VCaP (cell line): Measurements from ENCODE around the gene CPT1C.

Experiments used
- H3K27ac ChIP-seq: fragments of 450-650 bp; 2 replicates; pipeline ENCODE4 v1.5.1; 2017
- TF ChIP-seq, protein P1 (sequence below): fragments of 450-650 bp; conservative IDR thresholded peaks from 2 replicates; pipeline ENCODE4 v1.5.1; 2017; ENCODE audit warnings: mild to moderate bottlenecking, moderate library complexity

Gene CPT1C

DNA sequence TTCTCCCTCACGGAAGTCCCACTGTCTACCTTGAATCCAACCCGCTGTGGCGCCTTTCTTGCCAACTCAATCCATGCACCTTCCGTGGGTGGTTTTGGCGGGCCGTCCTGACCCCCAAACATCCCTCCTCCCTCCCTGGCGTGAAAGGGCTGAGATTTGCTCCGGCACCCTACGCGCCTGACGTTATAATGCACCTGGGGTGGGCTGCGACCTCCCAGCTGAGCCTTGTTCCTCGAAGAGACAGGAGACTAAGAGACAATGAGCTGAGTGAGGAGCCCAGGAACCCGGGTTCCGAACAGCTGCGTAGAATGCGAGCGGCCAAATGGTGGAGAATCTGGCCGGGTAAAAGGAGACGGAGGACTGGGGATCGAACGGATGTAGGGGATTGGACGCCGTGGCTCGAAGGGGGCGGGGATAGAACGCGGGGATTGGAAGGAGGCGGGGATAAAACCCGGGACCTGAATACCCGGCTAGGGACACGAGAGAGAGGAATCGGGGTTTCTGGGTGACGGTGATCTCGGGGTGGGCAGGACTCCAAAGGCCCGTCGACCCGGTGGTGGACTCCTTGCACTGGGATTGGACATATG is at the start of gene CPT1C:
Gene CPT1C (plus strand): TSS at position 461 of the 587 bp plus-strand sequence. CDS start 1,137 bp downstream, outside the sequence.
- no peak within 1 kb of the TSS for H3K27ac ChIP-seq

DNA sequence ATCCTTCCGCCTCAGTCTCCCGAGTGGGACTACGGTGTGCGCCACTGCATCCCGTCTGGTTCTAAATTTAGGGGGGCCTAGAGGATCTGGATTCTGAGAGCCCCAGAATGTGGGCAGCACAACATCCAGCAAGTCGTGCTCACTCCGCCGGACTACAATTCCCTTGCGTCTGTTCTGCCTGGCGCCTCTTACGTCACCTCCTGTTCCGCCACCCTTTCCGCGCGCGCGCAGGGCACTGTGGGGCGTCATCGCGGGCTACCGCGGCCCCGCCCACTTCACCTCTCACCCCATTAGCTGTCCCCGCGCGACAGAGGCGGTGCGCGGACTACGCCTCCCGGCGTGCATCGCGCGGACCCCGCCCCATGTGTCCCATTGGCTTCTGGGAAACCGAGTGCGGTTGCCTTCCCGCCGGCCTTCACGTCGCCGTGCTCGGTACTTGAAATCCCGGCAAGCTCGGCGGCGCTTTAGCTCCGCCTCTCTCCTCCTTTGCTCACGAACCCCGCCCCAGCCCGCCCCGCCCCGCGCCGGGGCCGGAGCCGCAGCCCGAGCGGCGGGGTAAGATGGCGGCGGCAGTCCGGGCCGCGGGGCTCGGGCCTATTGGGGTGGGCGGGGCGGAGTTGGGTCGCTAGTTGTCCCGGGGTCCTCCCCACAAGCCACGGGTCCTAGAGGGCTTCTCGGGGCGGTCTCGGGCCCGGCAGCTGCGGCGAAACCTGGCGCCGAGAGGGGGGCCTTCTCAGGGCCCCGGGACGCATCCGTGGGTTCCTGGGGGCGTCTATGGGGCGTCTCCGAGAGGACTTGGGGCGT is 49.0 kb upstream of the CPT1C start, which contains the start of gene SCAF1:
Gene SCAF1 (plus strand): TSS at position 522 of the 804 bp plus-strand sequence. CDS start 2,818 bp downstream, outside the sequence.
- peak within 1 kb of the TSS; percentile 95 for H3K27ac ChIP-seq
- TF ChIP-seq, protein P1, sequence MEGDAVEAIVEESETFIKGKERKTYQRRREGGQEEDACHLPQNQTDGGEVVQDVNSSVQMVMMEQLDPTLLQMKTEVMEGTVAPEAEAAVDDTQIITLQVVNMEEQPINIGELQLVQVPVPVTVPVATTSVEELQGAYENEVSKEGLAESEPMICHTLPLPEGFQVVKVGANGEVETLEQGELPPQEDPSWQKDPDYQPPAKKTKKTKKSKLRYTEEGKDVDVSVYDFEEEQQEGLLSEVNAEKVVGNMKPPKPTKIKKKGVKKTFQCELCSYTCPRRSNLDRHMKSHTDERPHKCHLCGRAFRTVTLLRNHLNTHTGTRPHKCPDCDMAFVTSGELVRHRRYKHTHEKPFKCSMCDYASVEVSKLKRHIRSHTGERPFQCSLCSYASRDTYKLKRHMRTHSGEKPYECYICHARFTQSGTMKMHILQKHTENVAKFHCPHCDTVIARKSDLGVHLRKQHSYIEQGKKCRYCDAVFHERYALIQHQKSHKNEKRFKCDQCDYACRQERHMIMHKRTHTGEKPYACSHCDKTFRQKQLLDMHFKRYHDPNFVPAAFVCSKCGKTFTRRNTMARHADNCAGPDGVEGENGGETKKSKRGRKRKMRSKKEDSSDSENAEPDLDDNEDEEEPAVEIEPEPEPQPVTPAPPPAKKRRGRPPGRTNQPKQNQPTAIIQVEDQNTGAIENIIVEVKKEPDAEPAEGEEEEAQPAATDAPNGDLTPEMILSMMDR = no peak

More for the DNA sequence above, at the start of gene CPT1C:
- TF ChIP-seq, protein P1 = no peak

DNA sequence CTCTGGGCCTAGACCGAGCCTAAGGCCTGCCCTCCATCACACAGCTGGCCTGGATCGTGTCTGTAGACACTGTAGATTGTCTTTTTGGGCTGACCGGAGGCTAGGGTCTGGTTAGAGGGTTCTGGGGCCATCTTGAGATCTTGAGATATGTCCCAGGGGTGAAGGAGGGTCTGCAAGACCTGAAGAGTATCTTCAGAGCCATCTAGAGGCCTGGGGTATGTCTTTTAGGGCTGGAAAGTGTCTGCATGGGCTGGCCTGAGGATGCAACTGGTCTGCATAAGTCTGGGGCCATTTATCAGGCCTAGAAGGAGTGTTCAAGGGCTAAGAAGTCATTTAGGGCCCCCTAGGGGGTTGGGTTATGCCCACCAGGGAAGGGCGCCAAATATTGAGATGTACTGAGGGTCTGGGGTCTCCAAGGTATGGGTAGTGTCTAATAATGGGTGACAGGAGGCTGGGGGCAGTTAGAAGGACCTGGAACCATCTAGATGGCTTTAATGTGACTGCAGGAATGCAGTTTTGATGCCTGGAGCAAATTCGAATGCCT is 48.4 kb upstream of the CPT1C start:
- TF ChIP-seq, protein P1 = no peak
- H3K27ac ChIP-seq = peak overlapping the region; percentile 95

DNA sequence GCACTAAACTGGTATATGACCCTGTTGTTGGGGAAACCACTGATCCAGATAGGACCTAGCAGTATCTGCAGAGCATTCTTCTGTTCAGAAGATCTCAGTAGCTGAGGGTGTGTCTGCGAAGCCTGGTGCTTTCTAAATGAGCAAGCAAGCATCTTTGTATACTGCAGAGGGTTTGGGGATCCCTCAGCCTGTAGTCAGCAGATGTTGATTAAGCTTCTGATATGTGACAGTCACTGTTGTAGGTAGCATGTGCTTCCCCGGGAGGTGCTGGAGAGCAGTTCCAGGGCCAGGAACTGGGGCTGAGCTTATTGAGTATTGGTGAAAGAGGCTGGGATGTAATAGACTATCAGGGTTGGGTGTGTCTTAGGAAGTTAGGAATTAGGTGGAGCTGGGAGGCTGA is 47.5 kb upstream of the CPT1C start:
- TF ChIP-seq, protein P1 = no peak
- H3K27ac ChIP-seq = peak overlapping the region; percentile 95; the same call in 1 of the 2 replicates

DNA sequence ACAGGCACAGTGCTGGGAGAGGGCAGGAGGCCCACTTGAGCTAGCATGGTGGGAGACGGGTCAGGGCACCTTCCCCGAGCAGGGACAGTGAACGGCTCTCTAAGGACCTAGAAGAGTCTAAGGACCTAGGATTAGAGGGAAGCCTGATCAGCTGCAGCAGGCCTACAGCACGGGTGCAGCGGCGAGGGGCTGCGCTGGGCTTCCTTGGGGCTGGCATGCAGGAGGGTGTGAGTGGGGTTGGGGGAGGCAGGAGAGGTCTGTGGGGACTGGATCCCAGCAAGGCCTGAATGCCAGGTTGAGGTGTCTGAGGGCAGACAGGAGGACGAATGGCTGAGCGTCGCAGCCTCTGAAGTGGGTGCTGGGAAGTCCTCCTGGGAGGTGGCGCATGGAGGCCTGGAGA is 45.3 kb upstream of the CPT1C start:
- H3K27ac ChIP-seq = peak overlapping the region; percentile 5; the same call in 1 of the 2 replicates
- TF ChIP-seq, protein P1 = no peak

DNA sequence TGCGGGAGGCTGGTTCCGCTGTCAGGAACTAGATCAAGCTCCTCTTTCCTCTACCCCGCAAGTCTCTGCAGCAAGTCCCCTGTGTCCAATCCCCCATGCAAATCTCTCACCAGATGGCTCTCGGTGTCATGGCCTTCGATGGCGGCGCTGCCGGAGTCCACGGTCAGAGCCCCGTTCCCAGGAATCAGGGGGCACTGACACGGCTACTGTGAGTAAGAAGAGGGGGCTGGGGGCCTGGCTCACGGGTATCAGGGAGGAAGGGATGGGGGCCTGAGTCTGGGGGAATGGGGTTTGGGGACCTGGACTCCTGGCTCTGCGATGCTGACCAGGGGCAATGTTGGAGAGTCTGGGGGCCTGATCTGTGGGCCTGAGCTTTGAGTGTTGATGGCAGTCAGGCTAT is 44.9 kb upstream of the CPT1C start:
- H3K27ac ChIP-seq = peak overlapping the region; percentile 5; the same call in 1 of the 2 replicates
- TF ChIP-seq, protein P1 = no peak

DNA sequence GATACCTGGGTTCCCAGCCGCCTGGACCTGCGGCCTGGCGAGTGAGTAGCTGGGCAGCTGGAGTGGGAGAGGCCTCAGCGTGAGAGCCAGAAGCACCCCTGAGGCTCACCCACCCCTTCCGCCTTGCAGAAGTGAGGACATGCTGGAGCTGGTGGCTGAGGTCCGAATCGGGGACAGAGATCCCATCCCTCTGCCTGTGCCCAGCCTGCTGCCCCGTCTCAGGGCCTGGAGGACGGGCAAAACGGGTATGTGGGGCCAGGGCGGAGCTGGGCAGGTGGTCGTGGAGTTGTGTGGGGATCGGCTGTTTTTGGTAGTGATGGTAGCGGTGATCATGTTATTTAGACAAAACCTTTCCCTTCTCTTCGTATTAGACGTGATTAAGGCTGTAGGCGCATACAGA is 44.3 kb upstream of the CPT1C start:
- H3K27ac ChIP-seq = no peak overlapping the region; the same call in 1 of the 2 replicates
- TF ChIP-seq, protein P1 = no peak
